ENCODE results near the gene GIPC3.
"Not testable (repeated sequence)": the region's sequence is repeated elsewhere in the genome, so short reads cannot be mapped to it uniquely, and the experiment has no call there.

GIPC3 gene

DNA sequence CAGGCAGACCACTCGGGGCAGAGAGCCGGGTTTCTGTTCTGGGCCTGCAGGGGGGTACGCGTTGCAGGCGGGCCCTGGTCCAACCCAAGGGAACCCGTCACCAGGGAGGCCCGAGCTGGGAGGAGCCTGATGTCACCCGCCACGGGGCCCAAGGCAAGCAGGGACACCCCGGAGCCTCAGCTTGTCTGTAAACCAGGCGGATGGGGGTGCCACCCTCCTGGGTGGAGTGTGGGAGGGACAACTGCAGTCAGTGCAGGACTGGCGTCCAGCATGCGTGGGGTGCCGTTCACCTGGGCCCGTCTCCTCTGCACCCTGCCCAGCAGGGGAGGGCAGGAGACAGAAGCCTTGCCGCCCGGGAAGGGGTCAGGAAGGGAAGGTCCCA is 34.3 kb downstream of the GIPC3 start:
- DNase-seq, result no peak

GRCh38 chr19:3620145-3620816 is 35.0 kb downstream of the GIPC3 start:
- DNase-seq, result no peak

- no peak for DNase-seq
These were observed 35.7 kb downstream of the GIPC3 start for GRCh38 chr19:3620817-3621547.

GRCh38 chr19:3621689-3622088 is 36.4 kb downstream of the GIPC3 start:
- no peak for DNase-seq

DNA sequence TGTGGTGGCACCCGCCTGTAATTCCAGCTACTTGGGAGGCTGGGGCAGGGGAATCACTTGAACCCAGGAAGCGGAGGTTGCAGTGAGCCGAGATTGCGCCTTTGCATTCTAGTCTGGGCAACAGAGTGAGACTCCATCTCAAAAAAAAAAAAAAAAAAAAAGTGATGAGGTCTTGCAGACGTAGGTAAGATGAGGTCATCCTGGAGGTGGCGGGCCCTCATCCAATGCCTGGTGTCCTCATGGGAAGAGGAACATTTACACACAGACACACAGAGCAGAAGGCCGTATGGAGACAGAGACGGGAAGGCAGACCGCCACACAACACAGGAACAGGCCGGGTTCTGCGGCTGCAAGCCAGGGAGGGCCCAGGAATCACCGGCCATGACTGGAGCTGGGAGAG is 36.9 kb downstream of the GIPC3 start:
- DNase-seq, result no peak

DNA sequence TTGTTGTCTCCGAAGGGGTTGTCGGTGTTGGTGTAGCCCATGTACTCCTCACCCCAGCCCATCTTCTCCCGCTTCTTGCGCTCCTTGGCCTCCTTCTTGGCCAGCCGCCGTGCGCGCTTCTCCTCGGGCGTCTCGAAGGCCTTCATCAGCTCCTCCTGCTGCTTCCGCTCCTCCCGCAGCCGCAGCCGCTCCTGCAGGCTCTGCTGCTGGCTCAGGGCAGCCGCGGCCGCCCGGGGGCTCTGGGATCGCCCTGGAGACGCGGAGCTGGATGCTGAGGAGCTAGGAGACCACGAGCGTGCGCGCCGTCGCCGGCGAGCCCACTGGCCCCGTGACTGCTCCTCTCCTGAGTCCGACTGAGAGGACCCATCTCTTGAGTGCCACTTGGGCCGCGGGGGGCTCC is 38.4 kb downstream of the GIPC3 start:
- no peak for DNase-seq

- no peak for DNase-seq
These were observed 40.8 kb downstream of the GIPC3 start for GRCh38 chr19:3625996-3626472.

GRCh38 chr19:3626473-3627350 is 41.4 kb downstream of the GIPC3 start, which contains the start of gene CACTIN:
Gene CACTIN (minus strand): TSS chr19:3626790. CDS start chr19:3626762, 28 bp downstream.
- DNase-seq, result peak; percentile 96

DNA sequence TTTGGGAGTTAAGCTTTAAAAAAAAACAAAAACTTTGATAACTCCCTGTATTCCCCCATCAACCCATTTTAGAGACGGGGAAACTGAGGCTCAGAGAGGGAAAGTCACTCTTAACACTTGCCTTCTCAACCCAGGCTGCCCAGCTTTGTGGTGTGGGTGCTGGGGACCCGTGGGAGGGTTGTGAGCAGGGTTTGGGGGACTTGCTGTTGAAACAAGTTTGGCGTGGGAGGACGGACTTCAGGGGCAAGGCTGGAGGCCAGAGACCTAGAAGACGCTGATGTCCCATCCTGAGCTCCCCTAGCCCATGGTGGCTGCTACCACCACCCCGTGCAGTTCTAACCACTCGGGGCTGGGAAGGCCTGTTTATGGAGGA is 42.1 kb downstream of the GIPC3 start:
- no peak for DNase-seq

GRCh38 chr19:3628766-3629165 is 43.5 kb downstream of the GIPC3 start:
- not testable (repeated sequence) for DNase-seq

DNA sequence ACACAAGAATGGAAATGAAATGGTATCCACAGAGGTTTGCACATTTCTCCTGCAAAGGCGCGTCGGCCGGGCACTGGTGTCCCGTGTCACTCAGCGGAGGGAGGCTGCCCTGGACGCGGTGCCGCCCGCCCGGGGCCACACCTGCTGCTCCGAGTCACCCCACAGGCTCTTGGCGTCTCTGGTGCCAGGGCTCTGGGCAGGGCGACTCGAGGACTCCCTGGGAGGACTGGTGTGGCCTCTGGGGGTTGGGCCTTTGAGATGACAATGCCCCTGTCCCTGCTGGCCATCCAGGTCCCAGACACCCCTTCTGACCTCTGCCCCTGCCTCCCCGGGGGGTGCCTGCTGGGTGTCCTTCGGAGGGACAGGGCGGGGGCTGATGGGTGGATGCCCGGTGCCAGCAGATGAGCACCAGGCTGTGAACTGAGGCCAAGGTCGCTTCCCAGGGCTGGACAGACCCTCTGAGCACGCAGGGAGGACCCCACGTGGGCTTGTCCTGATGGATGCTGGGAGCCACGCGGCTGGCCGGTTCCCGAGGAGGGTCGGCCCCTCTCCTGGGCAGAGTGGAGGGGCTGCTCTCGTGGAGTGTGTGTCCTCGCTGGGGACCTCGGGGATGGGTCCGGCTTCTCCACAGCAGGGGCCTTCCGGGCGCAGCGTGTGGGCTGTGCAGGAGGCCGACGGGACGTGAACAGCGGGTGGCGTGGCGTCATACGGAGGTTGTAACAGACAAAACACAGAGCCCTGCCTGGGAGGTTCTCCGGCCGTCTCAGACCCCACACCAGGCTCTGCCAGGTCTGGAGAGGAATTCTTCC is 46.0 kb downstream of the GIPC3 start:
- no peak for DNase-seq

- no peak for DNase-seq
These were observed 46.8 kb downstream of the GIPC3 start for GRCh38 chr19:3632098-3632497.

DNA sequence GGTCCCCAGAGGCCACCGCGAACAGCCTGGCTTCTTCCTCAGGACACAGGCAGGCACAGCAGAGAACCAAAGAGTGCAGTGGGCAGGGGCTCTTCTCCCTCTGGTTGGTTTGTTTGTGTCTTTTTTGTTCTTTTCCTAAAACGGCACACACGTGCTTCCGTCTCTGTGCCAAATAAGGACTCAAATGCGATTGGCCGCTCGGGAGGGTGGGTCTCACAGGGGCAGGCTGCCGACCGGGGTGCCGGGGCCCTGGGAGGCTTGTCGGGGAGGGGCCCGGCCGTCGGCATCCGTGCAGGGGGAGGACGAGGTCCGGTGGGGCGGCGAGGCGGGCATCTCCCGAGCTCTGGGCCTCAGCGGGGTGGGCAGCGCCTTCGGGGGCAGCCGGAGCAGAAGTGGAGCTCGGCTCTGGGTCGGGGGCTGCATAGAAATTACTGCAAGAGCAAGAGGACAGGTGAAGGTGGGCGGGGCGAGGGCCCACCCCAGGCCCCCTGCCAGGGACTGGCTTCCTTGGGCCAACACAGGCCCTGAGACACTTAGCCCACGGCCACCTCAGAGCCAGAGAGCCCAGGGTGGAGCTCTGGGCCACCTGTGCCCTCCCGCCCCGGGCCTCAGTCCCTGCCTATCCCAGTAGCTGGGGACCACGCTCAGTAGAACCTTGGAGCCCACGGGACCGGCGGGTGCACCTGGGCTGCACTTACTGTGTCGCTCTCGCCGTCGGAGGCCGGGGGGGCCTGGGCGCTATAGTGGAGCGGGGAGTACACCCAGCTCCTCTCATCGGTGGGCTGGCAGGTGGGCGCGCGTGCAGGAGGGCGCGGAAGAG is 47.7 kb downstream of the GIPC3 start:
- no peak for DNase-seq

DNA sequence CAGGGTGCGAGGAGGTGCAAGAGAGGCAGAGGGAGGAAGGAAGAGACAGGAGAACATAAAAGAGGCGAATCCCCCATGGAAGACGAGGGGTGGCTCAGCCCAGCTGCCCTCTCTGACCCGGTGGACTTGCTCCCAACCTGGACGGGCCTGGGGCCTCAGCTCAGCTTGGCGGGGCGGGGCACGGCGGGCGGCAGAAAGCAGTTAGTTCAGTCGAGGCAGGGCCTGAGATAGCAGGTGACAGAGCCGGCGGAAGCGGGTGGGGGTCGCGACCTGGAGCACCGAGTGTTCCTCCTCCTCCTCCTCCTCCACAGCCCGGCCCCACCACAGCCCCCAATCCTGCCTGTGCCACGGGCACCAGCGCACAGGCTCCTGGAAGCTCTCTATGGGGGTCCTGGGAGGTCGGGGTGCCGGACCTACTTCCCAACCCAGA is 48.3 kb downstream of the GIPC3 start:
- no peak for DNase-seq

- no peak for DNase-seq
These were observed 49.3 kb downstream of the GIPC3 start for GRCh38 chr19:3634496-3635045.

GRCh38 chr19:3636506-3636905 is 51.2 kb downstream of the GIPC3 start:
- no peak for DNase-seq

DNA sequence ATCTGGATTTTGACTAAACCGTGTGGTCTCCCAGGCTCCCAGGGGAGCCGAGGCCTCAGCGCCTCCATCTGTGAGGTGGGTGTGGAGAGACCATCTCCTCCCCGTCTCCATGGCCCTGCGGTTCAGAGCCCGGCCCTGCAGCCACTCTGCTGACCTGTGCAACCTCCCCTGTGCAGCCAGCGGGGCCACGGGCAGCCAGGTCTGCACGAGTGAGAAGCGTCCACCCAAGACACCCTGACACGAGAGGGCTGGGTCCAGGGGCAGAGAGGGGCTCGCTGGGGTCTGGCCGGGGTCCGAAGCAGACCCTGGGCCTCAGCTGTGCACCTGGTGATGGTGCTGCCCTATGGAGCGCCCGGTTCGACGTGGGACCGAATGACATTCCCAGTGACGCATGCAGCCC is 51.7 kb downstream of the GIPC3 start:
- no peak for DNase-seq

GRCh38 chr19:3637621-3638020 is 52.3 kb downstream of the GIPC3 start:
- DNase-seq, result no peak

DNA sequence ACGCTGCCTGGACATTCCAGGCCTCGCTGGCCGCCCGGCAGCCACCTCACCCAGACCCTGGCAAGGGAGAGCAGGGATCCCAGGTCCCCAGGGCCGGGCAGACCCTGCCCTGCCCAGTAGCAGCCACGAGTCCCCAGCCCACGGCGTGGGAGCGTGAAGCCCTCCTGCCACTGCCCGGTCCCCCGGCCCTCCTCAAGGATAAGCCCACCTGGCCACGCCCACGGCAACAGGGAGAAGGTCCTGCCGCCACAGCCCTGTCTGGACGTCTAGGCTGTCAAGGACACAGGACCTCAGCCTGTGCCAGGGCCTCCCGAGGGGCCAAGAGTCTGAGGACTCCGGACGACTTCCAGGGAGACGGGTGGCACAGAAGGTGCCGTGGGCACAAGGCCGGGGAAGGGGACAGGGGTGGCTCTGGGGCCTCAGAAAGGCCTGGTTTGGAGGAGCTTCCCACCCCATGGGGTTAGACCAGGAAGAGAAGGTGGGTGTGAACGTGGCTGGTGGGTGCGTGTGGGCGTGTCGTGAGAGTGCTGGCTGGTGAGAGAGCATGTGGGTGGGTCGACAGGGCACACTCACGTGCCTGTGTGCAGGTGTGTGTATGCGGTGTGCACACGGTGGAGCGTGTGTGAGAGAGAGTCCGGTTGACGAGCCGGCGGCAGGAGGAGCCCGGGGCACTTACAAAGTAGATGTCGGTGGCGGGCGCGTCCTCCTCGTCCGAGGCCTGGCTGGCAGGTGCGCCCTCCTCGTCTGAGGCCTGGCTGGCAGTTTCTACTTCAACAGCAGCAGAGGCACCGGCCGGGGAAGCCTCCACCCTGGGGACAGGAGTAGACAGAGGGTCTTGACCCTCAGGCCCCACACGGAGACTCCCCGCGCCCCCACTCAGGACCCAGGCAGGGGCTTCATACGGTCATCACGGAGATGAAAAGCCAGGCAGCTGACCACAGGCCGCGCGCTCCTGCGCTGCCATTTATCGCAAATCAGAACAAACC is 53.2 kb downstream of the GIPC3 start:
- no peak for DNase-seq

- DNase-seq, result no peak
These were observed 54.2 kb downstream of the GIPC3 start for GRCh38 chr19:3639479-3639878.
